Gastrocnemius medialis (tissue), 4 donors: ENCODE results near the gene ARID5B.

Experiments used
- CTCF ChIP-seq, 5 experiments: fragments of 450-650 bp in 3 of 5; fragments of 200-600 bp in 2 of 5; sonication (generic) in 2 of 5; IDR thresholded peaks in 4 of 5; conservative IDR thresholded peaks in 1 of 5; 1 replicate in 4 of 5; 2 replicates in 1 of 5; pipeline ENCODE4 v1.5.1; 2016 to 2019; ENCODE audit warnings: antibody characterized with exemption in 5 of 5, mild to moderate bottlenecking in 3 of 5, moderate library complexity in 3 of 5
- POLR2A ChIP-seq, 2 donors: fragments of 450-650 bp; IDR thresholded peaks; one replicate each; pipeline ENCODE4 v1.6.1; 2017; ENCODE audit warnings: antibody characterized with exemption in 2 of 2, mild to moderate bottlenecking in 2 of 2, moderate library complexity in 2 of 2

- TF ChIP-seq POLR2A (IDR thresholded peaks at IDR 0.05) (no peak), CTCF (IDR thresholded peaks at IDR 0.05 in 4 of 5, conservative IDR thresholded peaks at IDR 0.05 in 1 of 5) (no peak)
Observed at GRCh38 chr10:61984803-61985418, 83.4 kb downstream of the ARID5B start.
